PC-3 (cell line): ENCODE results near the gene UBXN10. TPM values are rescaled to one million over a fixed set of nuclear protein-coding genes. Genes with fewer than 3 reads are reported as not detected.

Experiments
- ATAC-seq: fragments of 200-7000 bp; cut with Tn5 transposase; 2 replicates; pipeline ENCODE4 v1.9.1; 2020; ENCODE audit warnings: mild to moderate bottlenecking, moderate library complexity
- BruUV-seq: library from RNA; stranded (reverse); fragments of 400-500 nt; replicated peaks from 2 replicates; lab custom pipeline; 2021; lab: Mats Ljungman, UMichigan
- CTCF ChIA-PET: fragments of 300-600 bp; sonication (Branson Sonifier 250); formaldehyde crosslinking; loops from one replicate; lab custom pipeline; 2022; ENCODE audit warnings: antibody characterized with exemption; lab: Charles Lee
- POLR2A ChIA-PET: fragments of 300-600 bp; sonication (Branson Sonifier 250); formaldehyde crosslinking; loops from one replicate; lab custom pipeline; 2022; ENCODE audit warnings: antibody characterized with exemption; ENCODE audit not compliant: unreplicated experiment; lab: Charles Lee
- DNase-seq: peaks from one replicate; pipeline ENCODE4 v3.0.0-alpha.2; 2015
- H2AFZ ChIP-seq: fragments of 300-600 bp; sonication (generic); 2 replicates; pipeline ENCODE4 v1.6.0; 2016; ENCODE audit warnings: antibody characterized with exemption, low read length
- H3F3A ChIP-seq: fragments of 300-600 bp; sonication (generic); one replicate; pipeline ENCODE4 v1.6.0; 2017; ENCODE audit warnings: antibody characterized with exemption, low read length, control low read depth, mild to moderate bottlenecking; ENCODE audit not compliant: unreplicated experiment
- H3K27ac ChIP-seq: fragments of 300-600 bp; sonication (generic); 2 replicates; pipeline ENCODE4 v1.5.1; 2016; ENCODE audit warnings: mild to moderate bottlenecking, low read length
- H3K27me3 ChIP-seq: fragments of 300-600 bp; sonication (generic); 2 replicates; pipeline ENCODE4 v1.6.1; 2016; ENCODE audit warnings: low read length, mixed read lengths
- H3K36me3 ChIP-seq: fragments of 300-600 bp; sonication (generic); 2 replicates; pipeline ENCODE4 v1.6.1; 2016; ENCODE audit warnings: low read depth, mixed run types, low read length, mixed read lengths
- H3K4me1 ChIP-seq: fragments of 300-600 bp; sonication (generic); 2 replicates; pipeline ENCODE4 v1.5.1; 2016; ENCODE audit warnings: low read length; ENCODE audit not compliant: insufficient read depth
- H3K4me2 ChIP-seq: fragments of 300-600 bp; sonication (generic); 2 replicates; pipeline ENCODE4 v1.6.0; 2016; ENCODE audit warnings: low read length
- H3K4me3 ChIP-seq: fragments of 300-600 bp; sonication (generic); 2 replicates; pipeline ENCODE4 v1.5.1; 2016; ENCODE audit warnings: mild to moderate bottlenecking, low read length, mixed read lengths
- H3K79me2 ChIP-seq: fragments of 300-600 bp; sonication (generic); 2 replicates; pipeline ENCODE4 v1.6.1; 2017; ENCODE audit warnings: low read length, mixed read lengths
- H3K9ac ChIP-seq: fragments of 300-600 bp; sonication (generic); 2 replicates; pipeline ENCODE4 v1.6.0; 2016; ENCODE audit warnings: mild to moderate bottlenecking, low read length
- H3K9me2 ChIP-seq: fragments of 300-600 bp; sonication (generic); replicated peaks from 2 replicates; pipeline ENCODE4 v1.6.1; 2016; ENCODE audit warnings: mixed run types, low read length, mixed read lengths
- H3K9me3 ChIP-seq: fragments of 300-600 bp; sonication (generic); 2 replicates; pipeline ENCODE4 v1.6.1; 2016; ENCODE audit warnings: low read length, mixed read lengths
- H4K20me1 ChIP-seq: fragments of 300-600 bp; sonication (generic); 2 replicates; pipeline ENCODE4 v1.6.1; 2016; ENCODE audit warnings: low read length, mixed read lengths
- EZH2 ChIP-seq: fragments of 300-600 bp; sonication (generic); IDR thresholded peaks from one replicate; pipeline ENCODE4 v1.6.1; 2017; ENCODE audit warnings: antibody characterized with exemption, mild to moderate bottlenecking, low read length; ENCODE audit not compliant: unreplicated experiment
- EZH2phosphoT487 ChIP-seq: fragments of 300-600 bp; sonication (generic); IDR thresholded peaks from 2 replicates; pipeline ENCODE4 v1.6.1; 2018; ENCODE audit warnings: mild to moderate bottlenecking, antibody characterized with exemption, low read length, borderline replicate concordance
- intact Hi-C: fragments of 100-400 bp; cut with micrococcal nuclease; formaldehyde crosslinking; loops from 2 replicates; pipeline ENCODE4 v1.9.0; 2023
- total RNA-seq: library from RNA; depleted of rRNA; stranded (reverse); fragments of >200 nt; gene quantifications from 2 replicates; pipeline ENCODE4 v1.2.3, GENCODE V29; 2014
- TF ChIP-seq, protein P1 (sequence below): fragments of 300-600 bp; sonication (generic); conservative IDR thresholded peaks from 2 replicates; pipeline ENCODE4 v1.5.1; 2017; ENCODE audit warnings: antibody characterized with exemption, low read depth, mild to moderate bottlenecking, low read length

The UBXN10 gene
- total RNA-seq, 1 experiment from 2014 or later = not detected

- H3K27me3 ChIP-seq = no peaks in the 10 kb centered on the region
- H3K9me3 ChIP-seq = no peaks in the 10 kb centered on the region
- DNase-seq = no peak
- ChIA-PET POLR2A (no interaction called here), CTCF (no interaction called here)
- no TSS peak for BruUV-seq
- H3K79me2 ChIP-seq = no peaks in the 10 kb centered on the region
- H2AFZ ChIP-seq = no peak overlapping the region
- peaks cover 21% of the 10 kb centered on the region for H3K4me1 ChIP-seq
- ATAC-seq = no peak
- no peaks in the 10 kb centered on the region for H4K20me1 ChIP-seq
- no peaks in the 10 kb centered on the region for H3K36me3 ChIP-seq
- H3K27ac ChIP-seq = no peak overlapping the region
- intact Hi-C loops = no loop called here
- no peak overlapping the region for H3K4me2 ChIP-seq
- no peak overlapping the region for H3K4me3 ChIP-seq
- TF ChIP-seq EZH2 = no peak
- TF ChIP-seq, protein P1, sequence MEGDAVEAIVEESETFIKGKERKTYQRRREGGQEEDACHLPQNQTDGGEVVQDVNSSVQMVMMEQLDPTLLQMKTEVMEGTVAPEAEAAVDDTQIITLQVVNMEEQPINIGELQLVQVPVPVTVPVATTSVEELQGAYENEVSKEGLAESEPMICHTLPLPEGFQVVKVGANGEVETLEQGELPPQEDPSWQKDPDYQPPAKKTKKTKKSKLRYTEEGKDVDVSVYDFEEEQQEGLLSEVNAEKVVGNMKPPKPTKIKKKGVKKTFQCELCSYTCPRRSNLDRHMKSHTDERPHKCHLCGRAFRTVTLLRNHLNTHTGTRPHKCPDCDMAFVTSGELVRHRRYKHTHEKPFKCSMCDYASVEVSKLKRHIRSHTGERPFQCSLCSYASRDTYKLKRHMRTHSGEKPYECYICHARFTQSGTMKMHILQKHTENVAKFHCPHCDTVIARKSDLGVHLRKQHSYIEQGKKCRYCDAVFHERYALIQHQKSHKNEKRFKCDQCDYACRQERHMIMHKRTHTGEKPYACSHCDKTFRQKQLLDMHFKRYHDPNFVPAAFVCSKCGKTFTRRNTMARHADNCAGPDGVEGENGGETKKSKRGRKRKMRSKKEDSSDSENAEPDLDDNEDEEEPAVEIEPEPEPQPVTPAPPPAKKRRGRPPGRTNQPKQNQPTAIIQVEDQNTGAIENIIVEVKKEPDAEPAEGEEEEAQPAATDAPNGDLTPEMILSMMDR = no peak
- no peak for TF ChIP-seq EZH2phosphoT487
- H3K9me2 ChIP-seq = no peaks in the 10 kb centered on the region
- H3F3A ChIP-seq = no peaks in the 10 kb centered on the region
- H3K9ac ChIP-seq = no peak overlapping the region
Measured at GRCh38 chr1:20187813-20188454, 2.0 kb downstream of the UBXN10 start.

- BruUV-seq = no TSS peak
- no peak for DNase-seq
- H3K36me3 ChIP-seq = no peaks in the 10 kb centered on the region
- H3K79me2 ChIP-seq = no peaks in the 10 kb centered on the region
- H3K4me3 ChIP-seq = no peak overlapping the region
- CTCF ChIA-PET = no interaction called here
- intact Hi-C loops = no loop called here
- H2AFZ ChIP-seq = no peak overlapping the region
- TF ChIP-seq EZH2 (no peak), EZH2phosphoT487 (no peak)
- TF ChIP-seq, protein P1 = no peak
- H3K9me2 ChIP-seq = no peaks in the 10 kb centered on the region
- ATAC-seq = no peak
- no peak overlapping the region for H3K4me2 ChIP-seq
- peaks cover 21% of the 10 kb centered on the region for H3K4me1 ChIP-seq
- no peaks in the 10 kb centered on the region for H4K20me1 ChIP-seq
- H3K27ac ChIP-seq = no peak overlapping the region
- H3K27me3 ChIP-seq = no peaks in the 10 kb centered on the region
- POLR2A ChIA-PET = no interaction called here
- no peaks in the 10 kb centered on the region for H3K9me3 ChIP-seq
- no peaks in the 10 kb centered on the region for H3F3A ChIP-seq
- H3K9ac ChIP-seq = no peak overlapping the region
Measured at GRCh38 chr1:20188455-20188817, 2.5 kb downstream of the UBXN10 start.

GRCh38 chr1:20189664-20190063 is 3.8 kb downstream of the UBXN10 start:
- ChIA-PET POLR2A (no interaction called here), CTCF (no interaction called here)
- no peaks in the 10 kb centered on the region for H3K79me2 ChIP-seq
- intact Hi-C loops = no loop called here
- H3K9me3 ChIP-seq = no peaks in the 10 kb centered on the region
- H3K9me2 ChIP-seq = no peaks in the 10 kb centered on the region
- no peak for ATAC-seq
- no peaks in the 10 kb centered on the region for H3K27me3 ChIP-seq
- H4K20me1 ChIP-seq = no peaks in the 10 kb centered on the region
- H3K4me3 ChIP-seq = no peak overlapping the region
- H3F3A ChIP-seq = no peaks in the 10 kb centered on the region
- no peak overlapping the region for H3K9ac ChIP-seq
- H2AFZ ChIP-seq = no peak overlapping the region
- DNase-seq = no peak
- peaks cover 28% of the 10 kb centered on the region for H3K4me1 ChIP-seq
- H3K27ac ChIP-seq = no peak overlapping the region
- H3K36me3 ChIP-seq = no peaks in the 10 kb centered on the region
- TF ChIP-seq EZH2 = no peak
- TF ChIP-seq, protein P1 = no peak
- no peak for TF ChIP-seq EZH2phosphoT487
- BruUV-seq = no TSS peak
- H3K4me2 ChIP-seq = no peak overlapping the region
